Spleen (tissue), 7 donors: ENCODE data around the gene APOC1.

Experiments
- POLR2A ChIP-seq, 3 donors: fragments of 450-650 bp; IDR thresholded peaks; one replicate each; pipeline ENCODE4 v1.5.1; 2017; ENCODE audit warnings: antibody characterized with exemption in 3 of 3, mild to moderate bottlenecking in 1 of 3
- POLR2AphosphoS5 ChIP-seq, 3 donors: sonication (generic); formaldehyde crosslinking; IDR thresholded peaks; one replicate each; pipeline ENCODE4 v1.5.1; 2017; ENCODE audit warnings: antibody characterized with exemption in 3 of 3
- TF ChIP-seq, protein P1 (sequence below), 11 experiments: fragments of 200-600 bp in 7 of 11; fragments of 450-650 bp in 4 of 11; sonication (generic) in 4 of 11; IDR thresholded peaks in 8 of 11; conservative IDR thresholded peaks in 3 of 11; 1 replicate in 7 of 11; 2 replicates in 4 of 11; pipeline versions ENCODE4 v1.4.0 to v1.8.0; 2016 to 2021; ENCODE audit warnings: antibody characterized with exemption in 11 of 11, inconsistent platforms in 4 of 11, mild to moderate bottlenecking in 1 of 11
- donor health status: DM: no; HTN: no; CAD: no; lungs with moderate emphysema.
- donor health status: DM: no; HTN: no; CAD: no.
- donor health status: DM: no; HTN: no; CAD: no.

DNA sequence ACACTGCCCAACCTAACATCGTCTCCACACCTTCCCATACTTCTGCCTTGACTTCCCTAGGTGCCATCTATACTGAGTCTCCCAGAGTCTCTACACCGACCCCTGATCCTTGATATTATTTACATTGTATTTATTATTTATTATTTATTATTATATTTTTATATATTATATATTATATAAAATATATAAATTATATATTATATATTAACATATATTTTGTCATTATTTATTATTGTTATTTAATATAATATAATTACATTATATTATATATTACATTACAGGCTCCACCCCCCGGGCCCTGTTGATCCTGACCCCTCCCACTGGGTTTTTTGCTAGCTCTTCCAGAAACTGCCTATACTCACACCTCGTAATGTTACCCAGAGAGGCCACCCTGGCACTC is 41.7 kb upstream of the APOC1 start:
- TF ChIP-seq, protein P1, sequence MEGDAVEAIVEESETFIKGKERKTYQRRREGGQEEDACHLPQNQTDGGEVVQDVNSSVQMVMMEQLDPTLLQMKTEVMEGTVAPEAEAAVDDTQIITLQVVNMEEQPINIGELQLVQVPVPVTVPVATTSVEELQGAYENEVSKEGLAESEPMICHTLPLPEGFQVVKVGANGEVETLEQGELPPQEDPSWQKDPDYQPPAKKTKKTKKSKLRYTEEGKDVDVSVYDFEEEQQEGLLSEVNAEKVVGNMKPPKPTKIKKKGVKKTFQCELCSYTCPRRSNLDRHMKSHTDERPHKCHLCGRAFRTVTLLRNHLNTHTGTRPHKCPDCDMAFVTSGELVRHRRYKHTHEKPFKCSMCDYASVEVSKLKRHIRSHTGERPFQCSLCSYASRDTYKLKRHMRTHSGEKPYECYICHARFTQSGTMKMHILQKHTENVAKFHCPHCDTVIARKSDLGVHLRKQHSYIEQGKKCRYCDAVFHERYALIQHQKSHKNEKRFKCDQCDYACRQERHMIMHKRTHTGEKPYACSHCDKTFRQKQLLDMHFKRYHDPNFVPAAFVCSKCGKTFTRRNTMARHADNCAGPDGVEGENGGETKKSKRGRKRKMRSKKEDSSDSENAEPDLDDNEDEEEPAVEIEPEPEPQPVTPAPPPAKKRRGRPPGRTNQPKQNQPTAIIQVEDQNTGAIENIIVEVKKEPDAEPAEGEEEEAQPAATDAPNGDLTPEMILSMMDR (IDR thresholded peaks at IDR 0.05 in 8 of 11, conservative IDR thresholded peaks at IDR 0.05 in 3 of 11), result no peak
- TF ChIP-seq POLR2A (IDR thresholded peaks at IDR 0.05) (no peak), POLR2AphosphoS5 (IDR thresholded peaks at IDR 0.05) (no peak)
